ENCODE data around the gene PLCH2. TPM values are rescaled to one million over a fixed set of nuclear protein-coding genes. Genes with fewer than 3 reads are reported as not detected.
A peak's percentile ranks its signal among the peaks of the same experiment; 100 is the strongest.

PLCH2 gene
- total RNA-seq, 1 donor from 2014 or later = 0.16 TPM

GRCh38 chr1:2538872-2539271 is 62.8 kb downstream of the PLCH2 start:
- Histone ChIP-seq H3K4me3 (no peak overlapping the region), H3K36me3 (no peaks in the 10 kb centered on the region), H3K27ac (replicated peaks) (no peak overlapping the region), H3K27me3 (ENCODE audit: low read depth) (peaks cover 75% of the 10 kb centered on the region), H3K4me1 (peaks cover 58% of the 10 kb centered on the region), H3K9me3 (replicated peaks) (no peaks in the 10 kb centered on the region)
- no peak for DNase-seq
- intact Hi-C loops (cut with micrococcal nuclease) = no loop called here
- no peak for TF ChIP-seq CTCF (IDR thresholded peaks at IDR 0.05; ENCODE audit: borderline replicate concordance)

GRCh38 chr1:2539312-2539907 is 63.3 kb downstream of the PLCH2 start:
- peak; percentile 31 for TF ChIP-seq CTCF (IDR thresholded peaks at IDR 0.05; ENCODE audit: borderline replicate concordance)
- H3K27ac ChIP-seq (replicated peaks) = no peak overlapping the region
- intact Hi-C loops (cut with micrococcal nuclease) = no loop called here
- H3K36me3 ChIP-seq = no peaks in the 10 kb centered on the region
- H3K9me3 ChIP-seq (replicated peaks) = no peaks in the 10 kb centered on the region
- no peak overlapping the region for H3K4me3 ChIP-seq
- H3K27me3 ChIP-seq (ENCODE audit: low read depth) = peaks cover 69% of the 10 kb centered on the region
- no peak for DNase-seq
- peaks cover 61% of the 10 kb centered on the region for H3K4me1 ChIP-seq

GRCh38 chr1:2540816-2541492 is 64.9 kb downstream of the PLCH2 start:
- H3K4me3 ChIP-seq = peak overlapping the region; percentile 29
- H3K27me3 ChIP-seq (ENCODE audit: low read depth) = peaks cover 54% of the 10 kb centered on the region
- H3K36me3 ChIP-seq = no peaks in the 10 kb centered on the region
- no peak for TF ChIP-seq CTCF (IDR thresholded peaks at IDR 0.05; ENCODE audit: borderline replicate concordance)
- intact Hi-C loops (cut with micrococcal nuclease) = no loop called here
- no peak for DNase-seq
- H3K9me3 ChIP-seq (replicated peaks) = no peaks in the 10 kb centered on the region
- H3K27ac ChIP-seq (replicated peaks) = peak overlapping the region; percentile 59
- H3K4me1 ChIP-seq = peaks cover 61% of the 10 kb centered on the region

- intact Hi-C loops (cut with micrococcal nuclease) = no loop called here
- peaks cover 69% of the 10 kb centered on the region for H3K4me1 ChIP-seq
- no peak for TF ChIP-seq CTCF (IDR thresholded peaks at IDR 0.05; ENCODE audit: borderline replicate concordance)
- H3K36me3 ChIP-seq = no peaks in the 10 kb centered on the region
- H3K4me3 ChIP-seq = no peak overlapping the region
- H3K27ac ChIP-seq (replicated peaks) = peak overlapping the region; percentile 59
- DNase-seq = peak; percentile 76
- no peaks in the 10 kb centered on the region for H3K9me3 ChIP-seq (replicated peaks)
- peaks cover 46% of the 10 kb centered on the region for H3K27me3 ChIP-seq (ENCODE audit: low read depth)
Measured at GRCh38 chr1:2541619-2542245, 65.6 kb downstream of the PLCH2 start.

- peaks cover 40% of the 10 kb centered on the region for H3K27me3 ChIP-seq (ENCODE audit: low read depth)
Measured at GRCh38 chr1:2542246-2542915, 66.3 kb downstream of the PLCH2 start.

More at GRCh38 chr1:2542246-2542915, 66.3 kb downstream of the PLCH2 start:
- intact Hi-C loops (cut with micrococcal nuclease) = no loop called here
- DNase-seq = no peak
- H3K27ac ChIP-seq (replicated peaks) = peak overlapping the region; percentile 59
- peaks cover 75% of the 10 kb centered on the region for H3K4me1 ChIP-seq
- no peak for TF ChIP-seq CTCF (IDR thresholded peaks at IDR 0.05; ENCODE audit: borderline replicate concordance)
- H3K36me3 ChIP-seq = no peaks in the 10 kb centered on the region
- H3K4me3 ChIP-seq = no peak overlapping the region
- H3K9me3 ChIP-seq (replicated peaks) = no peaks in the 10 kb centered on the region

Data from left ventricle myocardium inferior (tissue), 1 donor.